T-helper 9 cell (primary cell): Measurements from ENCODE around the gene GARRE1.

ENCODE experiments used
- DNase-seq: peaks from one replicate; pipeline ENCODE4 v3.0.0-alpha.2; 2020

GARRE1 gene

DNA sequence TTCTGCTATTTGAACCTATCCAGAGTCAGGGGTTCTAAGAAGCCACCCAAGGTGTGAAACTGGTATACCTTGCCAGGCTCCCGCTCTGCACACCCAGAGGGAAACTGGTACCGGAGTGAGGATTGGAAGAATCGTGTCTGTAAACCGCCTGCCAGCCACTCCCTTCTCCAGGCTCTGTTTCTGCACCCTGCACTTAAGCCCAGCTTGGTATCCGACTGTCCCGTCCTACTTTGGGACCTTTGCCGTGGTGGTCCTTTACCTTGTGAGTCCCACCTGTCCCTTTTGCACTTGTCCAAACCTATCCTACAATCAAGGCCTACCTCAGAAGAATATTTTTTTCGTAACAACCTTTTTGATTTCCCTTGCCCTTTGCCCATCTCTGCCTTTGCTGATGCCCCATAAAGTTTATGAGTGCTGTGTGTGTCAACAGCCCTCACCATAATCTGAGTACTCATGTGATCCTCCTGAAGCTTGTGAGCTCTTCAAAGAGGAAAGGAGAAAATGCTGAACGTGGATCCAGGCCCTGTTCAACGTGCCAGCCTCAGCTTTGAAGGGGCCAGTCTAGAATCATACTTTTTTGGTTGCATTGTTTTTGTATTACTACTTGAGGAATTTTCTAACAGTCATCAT lies 44.7 kb downstream of the GARRE1 start:
- DNase-seq = no peak

GRCh38 chr19:34299576-34299975 lies 45.2 kb downstream of the GARRE1 start:
- DNase-seq = no peak

- no peak for DNase-seq
Measured at GRCh38 chr19:34300380-34300779, 46.0 kb downstream of the GARRE1 start.

DNA sequence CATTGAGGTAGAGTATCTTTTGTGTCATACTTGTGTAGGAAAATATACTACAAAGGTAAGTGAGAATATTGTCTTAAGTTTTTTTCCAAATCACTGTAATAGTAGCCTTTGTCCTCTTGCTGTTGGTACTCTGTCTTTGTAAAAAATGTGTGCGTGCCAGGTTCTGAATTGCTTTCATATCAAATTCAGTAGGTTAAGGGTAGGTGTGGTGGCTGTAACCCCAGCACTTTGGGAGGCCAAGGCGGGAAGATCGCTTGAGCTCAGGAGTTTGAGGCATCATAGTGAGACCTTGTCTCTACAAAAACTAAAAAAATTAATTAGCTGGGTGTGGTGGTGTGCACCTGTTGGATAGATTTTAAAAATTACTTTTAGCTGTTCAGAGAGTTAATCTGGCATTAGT lies 46.6 kb downstream of the GARRE1 start:
- no peak for DNase-seq
